ENCODE measurements around the gene KIAA1671. TPM values are rescaled to one million over a fixed set of nuclear protein-coding genes. Genes with fewer than 3 reads are reported as not detected.

The KIAA1671 gene
- total and polyA plus RNA-seq, 2 donors = 13.0 to 19.0 TPM

DNA sequence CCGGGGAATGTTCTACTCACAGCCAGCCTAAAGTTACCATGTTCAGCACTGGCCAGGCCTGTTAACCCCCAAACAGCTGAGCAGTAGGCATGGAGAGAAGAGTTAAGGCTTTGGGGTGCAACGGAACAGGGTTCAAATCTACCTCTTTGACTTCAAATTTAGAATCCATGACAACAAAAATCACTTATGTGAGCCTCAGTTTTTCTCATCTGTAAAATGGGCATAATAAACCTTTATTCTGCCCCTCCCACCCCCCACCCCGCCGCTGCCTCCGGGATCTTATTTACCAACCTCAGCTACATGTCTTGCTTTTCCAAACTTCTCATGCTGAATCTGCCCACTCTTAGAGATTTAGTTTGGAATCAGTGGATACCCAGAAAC lies 134.4 kb downstream of the KIAA1671 start:
- DNase-seq (ENCODE audit: extremely low spot score) = no peak
- 69% methylated on average over 5 of the region's 5 CpGs for WGBS
- no peaks in the 10 kb centered on the region for H3K36me3 ChIP-seq (ENCODE audit: insufficient read depth)

DNA sequence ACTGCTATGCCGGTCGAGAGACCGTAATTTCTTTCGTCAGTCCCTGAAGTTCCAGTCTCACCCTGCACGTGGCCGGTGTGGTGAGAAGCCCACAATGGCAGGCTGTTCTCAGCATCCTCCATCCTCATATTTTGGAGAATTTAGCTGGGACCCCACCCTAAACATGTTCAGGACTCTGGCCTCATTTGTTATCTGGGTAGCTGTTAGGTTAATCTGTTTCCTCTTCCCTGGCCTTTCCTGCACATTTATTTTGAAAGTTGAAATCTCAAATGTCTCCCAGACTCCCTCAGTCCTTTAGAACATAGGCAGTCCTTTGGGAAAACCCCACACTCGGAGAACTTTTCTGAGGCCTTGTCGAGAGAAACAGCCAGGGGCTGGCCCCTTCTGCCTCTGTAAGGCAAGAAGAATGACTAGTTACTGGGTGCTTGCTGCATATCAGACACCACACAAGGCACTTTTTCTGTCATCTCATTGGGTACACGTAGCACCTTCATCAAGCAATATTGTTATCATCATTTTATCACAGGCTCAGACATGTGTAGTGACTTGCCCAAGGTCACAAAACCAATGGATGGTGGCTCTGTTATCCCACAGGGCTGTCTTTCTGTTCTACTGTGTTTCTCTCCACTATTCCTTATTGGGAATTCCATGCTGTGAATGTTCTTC lies 137.8 kb downstream of the KIAA1671 start:
- no peak overlapping the region for H3K27ac ChIP-seq (ENCODE audit: low read depth)
- no peak overlapping the region for H3K4me3 ChIP-seq (ENCODE audit: low read depth, low read length)
- no peaks in the 10 kb centered on the region for H3K4me1 ChIP-seq (ENCODE audit: insufficient read depth)
- H3K36me3 ChIP-seq (ENCODE audit: insufficient read depth) = no peaks in the 10 kb centered on the region
- DNase-seq (ENCODE audit: extremely low spot score) = no peak
- 66% methylated on average over 9 of the region's 9 CpGs for WGBS

More for the DNA sequence above, 134.4 kb downstream of the KIAA1671 start:
- Histone ChIP-seq H3K4me3 (ENCODE audit: low read depth, low read length) (no peak overlapping the region), H3K4me1 (ENCODE audit: insufficient read depth) (no peaks in the 10 kb centered on the region), H3K27ac (ENCODE audit: low read depth) (no peak overlapping the region)

DNA sequence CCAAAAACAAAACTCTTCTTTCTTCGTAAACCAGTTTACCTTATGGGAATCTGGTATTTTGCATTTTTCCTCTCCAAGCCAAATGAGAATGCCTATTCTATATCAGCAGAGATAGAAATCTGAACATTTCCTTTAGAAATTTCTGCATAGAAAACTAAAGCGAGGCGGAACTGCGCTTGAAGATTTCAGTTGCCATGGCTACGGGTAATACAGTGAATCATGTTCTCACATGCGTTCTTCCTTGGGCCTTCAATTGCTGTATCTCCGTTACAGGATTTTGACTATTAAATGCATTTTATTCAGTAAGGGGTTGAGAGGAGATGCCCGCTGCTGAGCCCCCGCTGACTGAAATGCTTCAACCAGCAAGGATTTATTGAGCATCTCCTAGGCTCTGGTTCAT lies 138.9 kb downstream of the KIAA1671 start:
- H3K4me3 ChIP-seq (ENCODE audit: low read depth, low read length) = no peak overlapping the region
- no peaks in the 10 kb centered on the region for H3K4me1 ChIP-seq (ENCODE audit: insufficient read depth)
- no peak overlapping the region for H3K27ac ChIP-seq (ENCODE audit: low read depth)
- no peaks in the 10 kb centered on the region for H3K36me3 ChIP-seq (ENCODE audit: insufficient read depth)
- WGBS = 81% methylated on average over 9 of the region's 9 CpGs
- DNase-seq (ENCODE audit: extremely low spot score) = no peak

DNA sequence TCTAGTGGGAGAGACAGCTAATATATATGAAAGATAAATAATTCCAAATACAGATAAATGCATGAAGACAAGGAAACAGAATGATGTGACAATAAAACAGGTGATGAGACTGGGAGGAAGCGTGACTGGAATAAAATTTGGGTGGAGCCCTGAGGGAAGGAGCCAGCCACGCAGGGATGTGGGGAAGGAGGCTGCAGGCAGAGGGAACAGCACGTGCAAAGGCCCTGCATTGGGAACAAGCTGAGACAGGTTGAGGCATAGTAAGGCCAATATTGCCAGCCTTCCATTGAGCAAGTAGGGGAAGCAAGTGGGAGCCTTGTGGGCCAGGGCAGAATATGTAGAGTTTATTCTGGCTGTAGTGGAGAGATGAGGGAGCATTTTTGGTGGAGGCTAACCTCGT lies 139.6 kb downstream of the KIAA1671 start:
- WGBS = 84% methylated on average over 4 of the region's 4 CpGs
- no peak overlapping the region for H3K27ac ChIP-seq (ENCODE audit: low read depth)
- H3K4me3 ChIP-seq (ENCODE audit: low read depth, low read length) = no peak overlapping the region

DNA sequence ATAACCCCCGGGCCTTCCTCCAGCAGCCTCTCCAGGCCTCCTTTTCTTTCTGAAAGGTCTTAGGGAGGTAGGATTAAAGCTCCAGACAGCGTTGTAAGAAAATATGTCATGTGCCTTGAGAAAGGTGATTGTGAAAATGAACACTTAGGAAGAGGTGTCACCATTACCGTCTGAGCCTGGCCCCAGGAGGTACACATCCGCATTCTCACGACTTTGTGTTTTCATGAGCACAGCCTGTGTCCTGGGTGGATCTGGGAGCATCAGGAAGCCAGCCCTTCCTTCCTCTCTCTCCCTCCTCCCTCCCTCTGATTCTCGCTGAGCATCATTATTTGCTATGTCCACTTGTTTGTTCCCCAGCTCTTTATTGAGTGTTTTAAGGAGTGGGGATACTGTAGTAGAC lies 142.1 kb downstream of the KIAA1671 start:
- WGBS = 71% methylated on average over 6 of the region's 6 CpGs
- no peaks in the 10 kb centered on the region for H3K4me1 ChIP-seq (ENCODE audit: insufficient read depth)

More for the DNA sequence above, 139.6 kb downstream of the KIAA1671 start:
- H3K36me3 ChIP-seq (ENCODE audit: insufficient read depth) = no peaks in the 10 kb centered on the region
- H3K4me1 ChIP-seq (ENCODE audit: insufficient read depth) = no peaks in the 10 kb centered on the region
- DNase-seq (ENCODE audit: extremely low spot score) = no peak

DNA sequence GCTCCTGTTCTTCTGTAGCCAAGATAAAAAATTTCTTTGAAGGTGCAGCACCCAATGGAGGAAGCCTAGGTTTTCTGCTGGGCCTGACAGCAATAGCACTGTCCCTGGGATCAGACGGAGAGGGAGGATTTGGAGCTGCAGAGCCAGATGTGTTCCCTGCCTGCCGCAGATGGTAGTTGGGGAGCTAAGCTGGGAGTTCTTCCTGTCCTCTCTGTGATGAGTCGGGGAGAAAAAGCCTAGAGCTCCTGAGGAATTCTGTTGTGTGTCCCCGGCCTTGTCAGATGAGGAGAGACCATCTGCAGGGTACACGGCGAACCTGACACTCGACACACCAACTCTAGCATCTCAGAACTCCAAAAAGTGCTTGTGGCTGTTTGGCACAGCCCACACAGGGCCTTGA lies 143.4 kb downstream of the KIAA1671 start:
- H3K4me1 ChIP-seq (ENCODE audit: insufficient read depth) = no peaks in the 10 kb centered on the region
- 82% methylated on average over 7 of the region's 7 CpGs for WGBS
- no peak overlapping the region for H3K27ac ChIP-seq (ENCODE audit: low read depth)
- H3K36me3 ChIP-seq (ENCODE audit: insufficient read depth) = no peaks in the 10 kb centered on the region
- H3K4me3 ChIP-seq (ENCODE audit: low read depth, low read length) = no peak overlapping the region
- DNase-seq (ENCODE audit: extremely low spot score) = no peak

More for the DNA sequence above, 142.1 kb downstream of the KIAA1671 start:
- no peak for DNase-seq (ENCODE audit: extremely low spot score)
- H3K4me3 ChIP-seq (ENCODE audit: low read depth, low read length) = no peak overlapping the region
- no peaks in the 10 kb centered on the region for H3K36me3 ChIP-seq (ENCODE audit: insufficient read depth)
- H3K27ac ChIP-seq (ENCODE audit: low read depth) = no peak overlapping the region

- Histone ChIP-seq H3K36me3 (ENCODE audit: insufficient read depth) (no peaks in the 10 kb centered on the region), H3K27ac (ENCODE audit: low read depth) (no peak overlapping the region), H3K4me1 (ENCODE audit: insufficient read depth) (no peaks in the 10 kb centered on the region), H3K4me3 (ENCODE audit: low read depth, low read length) (no peak overlapping the region)
- WGBS = 79% methylated on average over 17 of the region's 17 CpGs
- DNase-seq (ENCODE audit: extremely low spot score) = no peak
Observed at GRCh38 chr22:25096638-25097405, 144.3 kb downstream of the KIAA1671 start.

GRCh38 chr22:25098445-25099081 lies 146.0 kb downstream of the KIAA1671 start:
- 84% methylated on average over 9 of the region's 9 CpGs for WGBS
- Histone ChIP-seq H3K27ac (ENCODE audit: low read depth) (no peak overlapping the region), H3K4me3 (ENCODE audit: low read depth, low read length) (no peak overlapping the region), H3K4me1 (ENCODE audit: insufficient read depth) (no peaks in the 10 kb centered on the region), H3K36me3 (ENCODE audit: insufficient read depth) (no peaks in the 10 kb centered on the region)
- no peak for DNase-seq (ENCODE audit: extremely low spot score)

- WGBS = 75% methylated on average over 4 of the region's 4 CpGs
- H3K4me1 ChIP-seq (ENCODE audit: insufficient read depth) = no peaks in the 10 kb centered on the region
- no peak overlapping the region for H3K27ac ChIP-seq (ENCODE audit: low read depth)
- no peak overlapping the region for H3K4me3 ChIP-seq (ENCODE audit: low read depth, low read length)
- DNase-seq (ENCODE audit: extremely low spot score) = no peak
- no peaks in the 10 kb centered on the region for H3K36me3 ChIP-seq (ENCODE audit: insufficient read depth)
Observed at GRCh38 chr22:25099202-25099601, 146.7 kb downstream of the KIAA1671 start.

DNA sequence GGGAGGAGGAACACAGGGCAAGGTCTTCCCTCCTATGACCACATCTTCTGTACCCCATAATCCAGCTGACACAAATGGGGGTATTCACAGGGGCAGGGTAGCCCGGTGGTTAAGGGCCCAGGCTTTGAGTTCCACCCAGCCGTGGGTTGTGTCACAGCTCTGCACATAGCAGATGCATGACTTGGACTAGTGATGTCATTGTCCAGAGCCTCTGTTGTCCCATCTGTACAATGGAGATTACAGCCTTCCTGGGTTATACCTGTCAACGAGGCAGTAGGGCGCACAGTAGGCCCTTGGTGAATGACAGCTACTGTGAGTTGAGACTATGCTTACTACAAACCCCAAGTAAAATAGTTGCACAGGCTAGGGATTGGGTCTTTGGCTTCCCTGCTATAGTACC lies 147.9 kb downstream of the KIAA1671 start:
- no peak overlapping the region for H3K4me3 ChIP-seq (ENCODE audit: low read depth, low read length)
- no peaks in the 10 kb centered on the region for H3K36me3 ChIP-seq (ENCODE audit: insufficient read depth)
- no peaks in the 10 kb centered on the region for H3K4me1 ChIP-seq (ENCODE audit: insufficient read depth)
- no peak overlapping the region for H3K27ac ChIP-seq (ENCODE audit: low read depth)
- no peak for DNase-seq (ENCODE audit: extremely low spot score)
- WGBS = 92% methylated on average over 4 of the region's 4 CpGs

- Histone ChIP-seq H3K27ac (ENCODE audit: low read depth) (no peak overlapping the region), H3K36me3 (ENCODE audit: insufficient read depth) (no peaks in the 10 kb centered on the region), H3K4me3 (ENCODE audit: low read depth, low read length) (no peak overlapping the region), H3K4me1 (ENCODE audit: insufficient read depth) (no peaks in the 10 kb centered on the region)
- WGBS = 33% methylated on average over 5 of the region's 5 CpGs
- no peak for DNase-seq (ENCODE audit: extremely low spot score)
Observed at GRCh38 chr22:25100948-25101347, 148.4 kb downstream of the KIAA1671 start.

GRCh38 chr22:25101501-25101900 lies 149.0 kb downstream of the KIAA1671 start:
- WGBS = 82% methylated on average over 4 of the region's 4 CpGs
- DNase-seq (ENCODE audit: extremely low spot score) = no peak
- Histone ChIP-seq H3K4me3 (ENCODE audit: low read depth, low read length) (no peak overlapping the region), H3K4me1 (ENCODE audit: insufficient read depth) (no peaks in the 10 kb centered on the region), H3K27ac (ENCODE audit: low read depth) (no peak overlapping the region), H3K36me3 (ENCODE audit: insufficient read depth) (no peaks in the 10 kb centered on the region)

- Histone ChIP-seq H3K4me1 (ENCODE audit: insufficient read depth) (no peaks in the 10 kb centered on the region), H3K4me3 (ENCODE audit: low read depth, low read length) (no peak overlapping the region), H3K36me3 (ENCODE audit: insufficient read depth) (no peaks in the 10 kb centered on the region), H3K27ac (ENCODE audit: low read depth) (no peak overlapping the region)
- 93% methylated on average over 4 of the region's 4 CpGs for WGBS
- DNase-seq (ENCODE audit: extremely low spot score) = no peak
Observed at GRCh38 chr22:25101986-25102385, 149.5 kb downstream of the KIAA1671 start.

DNA sequence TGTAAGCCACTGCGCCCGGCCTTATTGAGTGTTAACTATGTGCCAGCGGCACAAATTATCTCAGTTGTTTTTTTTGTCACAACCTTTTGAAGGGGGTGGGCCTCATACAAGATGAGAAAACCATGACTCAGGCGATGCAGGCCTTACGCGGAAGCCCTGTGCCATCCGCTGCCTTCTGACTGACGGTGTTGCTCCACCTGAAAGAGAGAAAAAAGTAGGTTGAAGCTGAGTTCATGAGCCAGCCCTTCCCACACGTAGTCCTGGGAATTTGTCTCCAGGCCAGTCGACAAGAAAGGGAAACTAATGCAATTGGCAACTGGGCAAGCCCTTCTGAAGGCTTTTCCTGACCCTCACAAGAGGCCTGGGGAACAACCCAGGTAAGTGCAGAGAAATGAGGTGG lies 150.2 kb downstream of the KIAA1671 start:
- DNase-seq (ENCODE audit: extremely low spot score) = no peak
- H3K4me1 ChIP-seq (ENCODE audit: insufficient read depth) = no peaks in the 10 kb centered on the region
- no peaks in the 10 kb centered on the region for H3K36me3 ChIP-seq (ENCODE audit: insufficient read depth)
- WGBS = 85% methylated on average over 10 of the region's 10 CpGs
- no peak overlapping the region for H3K27ac ChIP-seq (ENCODE audit: low read depth)
- no peak overlapping the region for H3K4me3 ChIP-seq (ENCODE audit: low read depth, low read length)
